GM23248 (cell line): ENCODE data around the gene KLC1.

ENCODE experiments used
- EZH2 ChIP-seq: fragments of 200-600 bp; sonication (generic); IDR thresholded peaks from 2 replicates; pipeline ENCODE4 v1.6.1; 2018; ENCODE audit warnings: antibody characterized with exemption, mild to moderate bottlenecking; ENCODE audit not compliant: insufficient read depth, poor library complexity, severe bottlenecking
- EZH2phosphoT487 ChIP-seq: fragments of 200-600 bp; sonication (generic); IDR thresholded peaks from 2 replicates; pipeline ENCODE4 v1.6.1; 2018; ENCODE audit warnings: antibody characterized with exemption, moderate library complexity, mild to moderate bottlenecking, low read depth; ENCODE audit not compliant: insufficient read depth

DNA sequence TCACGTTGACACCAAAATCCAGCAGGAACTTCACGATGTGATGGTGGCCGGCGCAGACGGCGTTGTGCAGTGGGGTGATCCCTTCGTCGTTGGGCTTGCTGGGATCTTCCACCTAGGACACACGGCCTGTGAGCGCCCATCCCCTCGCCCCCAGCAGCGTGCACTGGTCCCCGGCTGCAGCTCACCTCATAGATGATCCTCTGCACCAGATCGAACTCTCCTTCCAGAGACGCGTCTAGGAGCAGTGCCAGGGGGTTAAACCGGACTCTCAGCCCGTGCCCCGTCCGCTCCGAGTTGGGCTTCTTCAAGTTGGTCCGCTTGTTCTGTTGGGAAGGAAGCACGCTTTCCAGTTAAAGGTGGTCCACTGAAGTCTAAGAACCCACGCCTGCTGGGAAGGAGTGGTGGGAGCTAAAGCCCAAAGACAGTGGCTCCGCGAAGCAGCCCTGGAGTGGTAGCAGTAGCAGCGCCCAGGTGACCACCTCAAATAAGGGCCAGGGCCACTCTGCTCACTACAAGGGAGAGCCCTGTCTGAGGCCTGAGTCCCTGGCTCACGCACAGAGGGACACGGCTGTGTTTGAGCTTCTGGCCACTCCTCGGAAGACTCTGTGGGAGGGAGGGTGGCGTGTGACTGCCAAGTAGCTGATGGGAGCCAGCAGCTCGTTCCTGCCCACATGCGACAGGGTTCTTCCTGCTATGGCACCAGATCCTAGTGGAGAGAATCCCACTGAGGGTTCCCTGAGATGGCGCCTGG, 109.9 kb downstream of the KLC1 start:
- TF ChIP-seq EZH2 (no peak), EZH2phosphoT487 (no peak)
